PC-3 (cell line): Measurements from ENCODE around the gene SLC35F2. TPM values are rescaled to one million over a fixed set of nuclear protein-coding genes. Genes with fewer than 3 reads are reported as not detected.

ENCODE experiments used
- ATAC-seq: fragments of 200-7000 bp; cut with Tn5 transposase; 2 replicates; pipeline ENCODE4 v1.9.1; 2020; ENCODE audit warnings: mild to moderate bottlenecking, moderate library complexity
- BruUV-seq: library from RNA; stranded (reverse); fragments of 400-500 nt; replicated peaks from 2 replicates; lab custom pipeline; 2021; lab: Mats Ljungman, UMichigan
- CTCF ChIA-PET: fragments of 300-600 bp; sonication (Branson Sonifier 250); formaldehyde crosslinking; loops from one replicate; lab custom pipeline; 2022; ENCODE audit warnings: antibody characterized with exemption; lab: Charles Lee
- POLR2A ChIA-PET: fragments of 300-600 bp; sonication (Branson Sonifier 250); formaldehyde crosslinking; loops from one replicate; lab custom pipeline; 2022; ENCODE audit warnings: antibody characterized with exemption; ENCODE audit not compliant: unreplicated experiment; lab: Charles Lee
- DNase-seq: peaks from one replicate; pipeline ENCODE4 v3.0.0-alpha.2; 2015
- H2AFZ ChIP-seq: fragments of 300-600 bp; sonication (generic); 2 replicates; pipeline ENCODE4 v1.6.0; 2016; ENCODE audit warnings: antibody characterized with exemption, low read length
- H3F3A ChIP-seq: fragments of 300-600 bp; sonication (generic); one replicate; pipeline ENCODE4 v1.6.0; 2017; ENCODE audit warnings: antibody characterized with exemption, low read length, control low read depth, mild to moderate bottlenecking; ENCODE audit not compliant: unreplicated experiment
- H3K27ac ChIP-seq: fragments of 300-600 bp; sonication (generic); 2 replicates; pipeline ENCODE4 v1.5.1; 2016; ENCODE audit warnings: mild to moderate bottlenecking, low read length
- H3K27me3 ChIP-seq: fragments of 300-600 bp; sonication (generic); 2 replicates; pipeline ENCODE4 v1.6.1; 2016; ENCODE audit warnings: low read length, mixed read lengths
- H3K36me3 ChIP-seq: fragments of 300-600 bp; sonication (generic); 2 replicates; pipeline ENCODE4 v1.6.1; 2016; ENCODE audit warnings: low read depth, mixed run types, low read length, mixed read lengths
- H3K4me1 ChIP-seq: fragments of 300-600 bp; sonication (generic); 2 replicates; pipeline ENCODE4 v1.5.1; 2016; ENCODE audit warnings: low read length; ENCODE audit not compliant: insufficient read depth
- H3K4me2 ChIP-seq: fragments of 300-600 bp; sonication (generic); 2 replicates; pipeline ENCODE4 v1.6.0; 2016; ENCODE audit warnings: low read length
- H3K4me3 ChIP-seq: fragments of 300-600 bp; sonication (generic); 2 replicates; pipeline ENCODE4 v1.5.1; 2016; ENCODE audit warnings: mild to moderate bottlenecking, low read length, mixed read lengths
- H3K79me2 ChIP-seq: fragments of 300-600 bp; sonication (generic); 2 replicates; pipeline ENCODE4 v1.6.1; 2017; ENCODE audit warnings: low read length, mixed read lengths
- H3K9ac ChIP-seq: fragments of 300-600 bp; sonication (generic); 2 replicates; pipeline ENCODE4 v1.6.0; 2016; ENCODE audit warnings: mild to moderate bottlenecking, low read length
- H3K9me2 ChIP-seq: fragments of 300-600 bp; sonication (generic); replicated peaks from 2 replicates; pipeline ENCODE4 v1.6.1; 2016; ENCODE audit warnings: mixed run types, low read length, mixed read lengths
- H3K9me3 ChIP-seq: fragments of 300-600 bp; sonication (generic); 2 replicates; pipeline ENCODE4 v1.6.1; 2016; ENCODE audit warnings: low read length, mixed read lengths
- H4K20me1 ChIP-seq: fragments of 300-600 bp; sonication (generic); 2 replicates; pipeline ENCODE4 v1.6.1; 2016; ENCODE audit warnings: low read length, mixed read lengths
- CTCF ChIP-seq: fragments of 300-600 bp; sonication (generic); conservative IDR thresholded peaks from 2 replicates; pipeline ENCODE4 v1.5.1; 2017; ENCODE audit warnings: antibody characterized with exemption, low read depth, mild to moderate bottlenecking, low read length
- EZH2 ChIP-seq: fragments of 300-600 bp; sonication (generic); IDR thresholded peaks from one replicate; pipeline ENCODE4 v1.6.1; 2017; ENCODE audit warnings: antibody characterized with exemption, mild to moderate bottlenecking, low read length; ENCODE audit not compliant: unreplicated experiment
- EZH2phosphoT487 ChIP-seq: fragments of 300-600 bp; sonication (generic); IDR thresholded peaks from 2 replicates; pipeline ENCODE4 v1.6.1; 2018; ENCODE audit warnings: mild to moderate bottlenecking, antibody characterized with exemption, low read length, borderline replicate concordance
- intact Hi-C: fragments of 100-400 bp; cut with micrococcal nuclease; formaldehyde crosslinking; loops from 2 replicates; pipeline ENCODE4 v1.9.0; 2023
- total RNA-seq: library from RNA; depleted of rRNA; stranded (reverse); fragments of >200 nt; gene quantifications from 2 replicates; pipeline ENCODE4 v1.2.3, GENCODE V29; 2014

The SLC35F2 gene
- total RNA-seq, 1 experiment from 2014 or later: 210 TPM

GRCh38 chr11:107744736-107745135 is 113.9 kb downstream of the SLC35F2 start:
- Histone ChIP-seq H3K79me2 (no peaks in the 10 kb centered on the region), H2AFZ (no peak overlapping the region), H3K9ac (no peak overlapping the region), H3F3A (no peaks in the 10 kb centered on the region), H3K4me3 (no peak overlapping the region), H3K36me3 (no peaks in the 10 kb centered on the region), H3K9me2 (no peaks in the 10 kb centered on the region), H4K20me1 (no peaks in the 10 kb centered on the region), H3K27ac (no peak overlapping the region), H3K9me3 (no peaks in the 10 kb centered on the region), H3K4me1 (no peaks in the 10 kb centered on the region), H3K27me3 (peaks cover 49% of the 10 kb centered on the region), H3K4me2 (no peak overlapping the region)
- ChIA-PET POLR2A (no interaction called here), CTCF (no interaction called here)
- TF ChIP-seq CTCF: no peak
- TF ChIP-seq EZH2: no peak
- no peak for TF ChIP-seq EZH2phosphoT487
- ATAC-seq: no peak
- BruUV-seq: no TSS peak
- no peak for DNase-seq
- intact Hi-C loops: no loop called here

GRCh38 chr11:107743191-107743590 is 115.4 kb downstream of the SLC35F2 start:
- DNase-seq (no peak), ATAC-seq (no peak)
- H3K9me3 ChIP-seq: no peaks in the 10 kb centered on the region
- POLR2A ChIA-PET: no interaction called here
- no peaks in the 10 kb centered on the region for H3K36me3 ChIP-seq
- TF ChIP-seq CTCF (no peak), EZH2 (no peak), EZH2phosphoT487 (no peak)
- BruUV-seq: no TSS peak
- H3K4me3 ChIP-seq: no peak overlapping the region
- H3K4me2 ChIP-seq: no peak overlapping the region
- H4K20me1 ChIP-seq: no peaks in the 10 kb centered on the region
- H3K9me2 ChIP-seq: no peaks in the 10 kb centered on the region
- no peaks in the 10 kb centered on the region for H3F3A ChIP-seq
- intact Hi-C loops: no loop called here
- H3K4me1 ChIP-seq: no peaks in the 10 kb centered on the region
- peaks cover 54% of the 10 kb centered on the region for H3K27me3 ChIP-seq
- CTCF ChIA-PET: no interaction called here
- H3K79me2 ChIP-seq: no peaks in the 10 kb centered on the region
- H2AFZ ChIP-seq: no peak overlapping the region
- no peak overlapping the region for H3K27ac ChIP-seq
- H3K9ac ChIP-seq: no peak overlapping the region

GRCh38 chr11:107741044-107741823 is 117.4 kb downstream of the SLC35F2 start:
- DNase-seq: peak; percentile 73
- TF ChIP-seq CTCF (peak; percentile 98), EZH2phosphoT487 (no peak)
- no peak overlapping the region for H3K4me3 ChIP-seq
- no peaks in the 10 kb centered on the region for H3F3A ChIP-seq
- intact Hi-C loops: loop anchor here (2.0 kb wide), 2 partner anchors 30 to 158 kb away; no protein-coding TSS in a partner anchor
- POLR2A ChIA-PET: interaction anchor here (0.6 kb wide), 1 partner anchor 10 kb away, joined by 3 read pairs; no protein-coding TSS in a partner anchor
- no peaks in the 10 kb centered on the region for H3K36me3 ChIP-seq
- H4K20me1 ChIP-seq: no peaks in the 10 kb centered on the region
- no peaks in the 10 kb centered on the region for H3K79me2 ChIP-seq
- no peaks in the 10 kb centered on the region for H3K4me1 ChIP-seq
- peaks cover 45% of the 10 kb centered on the region for H3K27me3 ChIP-seq
- CTCF ChIA-PET: interaction anchor here (0.6 to 1.1 kb wide), 5 partner anchors 16 to 157 kb away, joined by 3 to 14 read pairs (median 3); no protein-coding TSS in a partner anchor
- H3K9ac ChIP-seq: no peak overlapping the region
- BruUV-seq: no TSS peak
- H3K9me3 ChIP-seq: no peaks in the 10 kb centered on the region
- ATAC-seq: peak; percentile 86
- H3K27ac ChIP-seq: no peak overlapping the region
- H3K9me2 ChIP-seq: no peaks in the 10 kb centered on the region
- no peak overlapping the region for H3K4me2 ChIP-seq
- no peak overlapping the region for H2AFZ ChIP-seq
